SK-N-SH (cell line): ENCODE data around the gene B4GALNT2.

Experiments
- EP300 ChIP-seq, 2 experiments: IDR thresholded peaks; 2 replicates each; pipeline versions ENCODE4 v1.4.0 to v1.6.1; 2012; ENCODE audit warnings: borderline replicate concordance in 1 of 2, low read depth in 1 of 2, low read length in 1 of 2
- EZH2phosphoT487 ChIP-seq: fragments of 200-600 bp; sonication (generic); IDR thresholded peaks from 2 replicates; pipeline ENCODE4 v1.6.1; 2017; ENCODE audit warnings: low read depth, mixed run types, mild to moderate bottlenecking, antibody characterized with exemption, moderate library complexity, borderline replicate concordance
- FOXJ3 ChIP-seq: sonication (generic); formaldehyde crosslinking; IDR thresholded peaks from 2 replicates; pipeline ENCODE4 v1.5.1; 2020; ENCODE audit warnings: mild to moderate bottlenecking, missing genetic modification reagents
- GABPA ChIP-seq: IDR thresholded peaks from 2 replicates; pipeline ENCODE4 v1.4.0; 2012; ENCODE audit warnings: low read depth, mild to moderate bottlenecking
- MXI1 ChIP-seq: IDR thresholded peaks from 2 replicates; pipeline ENCODE4 v1.6.1; 2012; ENCODE audit warnings: mild to moderate bottlenecking, low read depth, low read length, improper control_type of control experiment
- SIN3A ChIP-seq: IDR thresholded peaks from 2 replicates; pipeline ENCODE4 v1.6.1; 2012; ENCODE audit warnings: low read depth, mild to moderate bottlenecking, low read length, moderate library complexity, borderline replicate concordance
- SMC3 ChIP-seq: IDR thresholded peaks from 2 replicates; pipeline ENCODE4 v1.6.1; 2012; ENCODE audit warnings: low read depth, low read length, improper control_type of control experiment
- TAF1 ChIP-seq: IDR thresholded peaks from 2 replicates; pipeline ENCODE4 v1.6.1; 2012; ENCODE audit warnings: low read depth, mild to moderate bottlenecking, low read length, moderate library complexity, borderline replicate concordance
- YY1 ChIP-seq: IDR thresholded peaks from 2 replicates; pipeline ENCODE4 v1.4.0; 2012; ENCODE audit warnings: low read depth, mild to moderate bottlenecking
- TF ChIP-seq, protein P1 (sequence below): fragments of 200-600 bp; sonication (generic); IDR thresholded peaks from 2 replicates; pipeline ENCODE4 v1.6.1; 2017; ENCODE audit warnings: antibody characterized with exemption, mild to moderate bottlenecking, moderate library complexity
- TF ChIP-seq, protein P2 (sequence below): IDR thresholded peaks from 2 replicates; pipeline ENCODE4 v1.6.1; 2012; ENCODE audit warnings: mild to moderate bottlenecking, low read depth, low read length, moderate library complexity
- TF ChIP-seq, protein P3 (sequence below): IDR thresholded peaks from 2 replicates; pipeline ENCODE4; 2012
- TF ChIP-seq, protein P4 (sequence below): fragments of 150-350 bp; IDR thresholded peaks from 2 replicates; pipeline ENCODE4 v1.6.1; 2017; ENCODE audit warnings: antibody characterized with exemption, low read length, low read depth, borderline replicate concordance

DNA sequence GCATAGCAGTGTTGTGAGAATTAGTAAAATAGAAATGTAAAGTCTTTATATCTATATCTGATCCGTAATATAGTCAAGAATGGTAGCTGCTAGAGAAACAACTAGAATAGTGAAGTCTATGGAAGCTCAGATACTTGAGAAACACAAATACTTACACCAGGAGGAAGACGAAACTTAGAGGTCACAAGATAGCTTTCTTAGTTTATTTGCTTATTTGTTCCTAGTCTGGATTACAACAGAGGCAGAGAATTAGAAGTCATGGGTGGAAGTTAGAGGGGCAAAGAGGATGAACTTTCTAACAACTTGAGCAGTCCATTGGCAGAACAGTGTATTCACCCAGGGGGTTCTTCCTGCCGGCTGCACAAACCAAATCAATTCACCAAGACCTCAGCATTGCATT is 64.0 kb downstream of the B4GALNT2 start:
- no peak for TF ChIP-seq YY1
- TF ChIP-seq, protein P1, sequence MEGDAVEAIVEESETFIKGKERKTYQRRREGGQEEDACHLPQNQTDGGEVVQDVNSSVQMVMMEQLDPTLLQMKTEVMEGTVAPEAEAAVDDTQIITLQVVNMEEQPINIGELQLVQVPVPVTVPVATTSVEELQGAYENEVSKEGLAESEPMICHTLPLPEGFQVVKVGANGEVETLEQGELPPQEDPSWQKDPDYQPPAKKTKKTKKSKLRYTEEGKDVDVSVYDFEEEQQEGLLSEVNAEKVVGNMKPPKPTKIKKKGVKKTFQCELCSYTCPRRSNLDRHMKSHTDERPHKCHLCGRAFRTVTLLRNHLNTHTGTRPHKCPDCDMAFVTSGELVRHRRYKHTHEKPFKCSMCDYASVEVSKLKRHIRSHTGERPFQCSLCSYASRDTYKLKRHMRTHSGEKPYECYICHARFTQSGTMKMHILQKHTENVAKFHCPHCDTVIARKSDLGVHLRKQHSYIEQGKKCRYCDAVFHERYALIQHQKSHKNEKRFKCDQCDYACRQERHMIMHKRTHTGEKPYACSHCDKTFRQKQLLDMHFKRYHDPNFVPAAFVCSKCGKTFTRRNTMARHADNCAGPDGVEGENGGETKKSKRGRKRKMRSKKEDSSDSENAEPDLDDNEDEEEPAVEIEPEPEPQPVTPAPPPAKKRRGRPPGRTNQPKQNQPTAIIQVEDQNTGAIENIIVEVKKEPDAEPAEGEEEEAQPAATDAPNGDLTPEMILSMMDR = no peak
- TF ChIP-seq EP300 (IDR thresholded peaks at IDR 0.05; ENCODE audit: borderline replicate concordance in 1 of 2, low read depth in 1 of 2, low read length in 1 of 2) = no peak
- TF ChIP-seq, protein P2, sequence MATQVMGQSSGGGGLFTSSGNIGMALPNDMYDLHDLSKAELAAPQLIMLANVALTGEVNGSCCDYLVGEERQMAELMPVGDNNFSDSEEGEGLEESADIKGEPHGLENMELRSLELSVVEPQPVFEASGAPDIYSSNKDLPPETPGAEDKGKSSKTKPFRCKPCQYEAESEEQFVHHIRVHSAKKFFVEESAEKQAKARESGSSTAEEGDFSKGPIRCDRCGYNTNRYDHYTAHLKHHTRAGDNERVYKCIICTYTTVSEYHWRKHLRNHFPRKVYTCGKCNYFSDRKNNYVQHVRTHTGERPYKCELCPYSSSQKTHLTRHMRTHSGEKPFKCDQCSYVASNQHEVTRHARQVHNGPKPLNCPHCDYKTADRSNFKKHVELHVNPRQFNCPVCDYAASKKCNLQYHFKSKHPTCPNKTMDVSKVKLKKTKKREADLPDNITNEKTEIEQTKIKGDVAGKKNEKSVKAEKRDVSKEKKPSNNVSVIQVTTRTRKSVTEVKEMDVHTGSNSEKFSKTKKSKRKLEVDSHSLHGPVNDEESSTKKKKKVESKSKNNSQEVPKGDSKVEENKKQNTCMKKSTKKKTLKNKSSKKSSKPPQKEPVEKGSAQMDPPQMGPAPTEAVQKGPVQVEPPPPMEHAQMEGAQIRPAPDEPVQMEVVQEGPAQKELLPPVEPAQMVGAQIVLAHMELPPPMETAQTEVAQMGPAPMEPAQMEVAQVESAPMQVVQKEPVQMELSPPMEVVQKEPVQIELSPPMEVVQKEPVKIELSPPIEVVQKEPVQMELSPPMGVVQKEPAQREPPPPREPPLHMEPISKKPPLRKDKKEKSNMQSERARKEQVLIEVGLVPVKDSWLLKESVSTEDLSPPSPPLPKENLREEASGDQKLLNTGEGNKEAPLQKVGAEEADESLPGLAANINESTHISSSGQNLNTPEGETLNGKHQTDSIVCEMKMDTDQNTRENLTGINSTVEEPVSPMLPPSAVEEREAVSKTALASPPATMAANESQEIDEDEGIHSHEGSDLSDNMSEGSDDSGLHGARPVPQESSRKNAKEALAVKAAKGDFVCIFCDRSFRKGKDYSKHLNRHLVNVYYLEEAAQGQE = no peak
- TF ChIP-seq, protein P3, sequence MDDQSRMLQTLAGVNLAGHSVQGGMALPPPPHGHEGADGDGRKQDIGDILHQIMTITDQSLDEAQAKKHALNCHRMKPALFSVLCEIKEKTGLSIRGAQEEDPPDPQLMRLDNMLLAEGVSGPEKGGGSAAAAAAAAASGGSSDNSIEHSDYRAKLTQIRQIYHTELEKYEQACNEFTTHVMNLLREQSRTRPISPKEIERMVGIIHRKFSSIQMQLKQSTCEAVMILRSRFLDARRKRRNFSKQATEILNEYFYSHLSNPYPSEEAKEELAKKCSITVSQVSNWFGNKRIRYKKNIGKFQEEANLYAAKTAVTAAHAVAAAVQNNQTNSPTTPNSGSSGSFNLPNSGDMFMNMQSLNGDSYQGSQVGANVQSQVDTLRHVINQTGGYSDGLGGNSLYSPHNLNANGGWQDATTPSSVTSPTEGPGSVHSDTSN = no peak
- TF ChIP-seq SMC3 = no peak
- TF ChIP-seq SIN3A = no peak
- no peak for TF ChIP-seq MXI1
- TF ChIP-seq TAF1 = no peak
- no peak for TF ChIP-seq FOXJ3 (CRISPR knock-in tag)
- TF ChIP-seq, protein P4, sequence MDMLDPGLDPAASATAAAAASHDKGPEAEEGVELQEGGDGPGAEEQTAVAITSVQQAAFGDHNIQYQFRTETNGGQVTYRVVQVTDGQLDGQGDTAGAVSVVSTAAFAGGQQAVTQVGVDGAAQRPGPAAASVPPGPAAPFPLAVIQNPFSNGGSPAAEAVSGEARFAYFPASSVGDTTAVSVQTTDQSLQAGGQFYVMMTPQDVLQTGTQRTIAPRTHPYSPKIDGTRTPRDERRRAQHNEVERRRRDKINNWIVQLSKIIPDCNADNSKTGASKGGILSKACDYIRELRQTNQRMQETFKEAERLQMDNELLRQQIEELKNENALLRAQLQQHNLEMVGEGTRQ = no peak
- no peak for TF ChIP-seq EZH2phosphoT487
- no peak for TF ChIP-seq GABPA
